RKO (cell line): Measurements from ENCODE around the gene SLIT3.

Experiments
- DNase-seq: peaks from one replicate; pipeline ENCODE4 v3.0.0-alpha.2; 2016; ENCODE audit warnings: low spot score

Gene SLIT3

DNA sequence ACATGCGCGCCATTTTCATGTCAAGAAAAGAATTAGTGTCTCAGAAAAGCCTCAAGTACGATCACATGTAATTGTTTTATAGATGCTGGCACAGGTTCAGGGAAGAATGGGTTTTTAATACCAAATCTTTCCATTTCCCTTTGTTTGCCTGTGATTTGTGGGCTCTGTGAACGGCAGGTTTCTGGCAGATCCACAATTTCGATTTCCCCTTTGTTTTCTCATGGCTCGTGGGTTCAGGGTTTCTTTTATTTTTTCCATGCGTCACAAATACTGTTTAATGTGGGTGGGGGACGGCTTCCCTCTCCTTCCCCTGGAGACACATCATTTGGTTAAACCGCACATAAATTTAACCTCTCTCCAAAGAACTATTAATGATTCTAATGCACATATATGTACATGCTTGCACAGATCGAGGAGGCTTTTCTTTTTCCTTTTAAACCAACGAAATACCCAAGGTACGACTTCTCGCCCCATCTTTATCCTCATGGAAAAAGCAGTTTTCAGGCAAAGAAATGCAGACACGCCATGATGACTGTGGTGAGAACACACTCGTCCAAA lies 195.9 kb downstream of the SLIT3 start:
- DNase-seq, result no peak

GRCh38 chr5:169103586-169104181 lies 197.3 kb downstream of the SLIT3 start:
- DNase-seq, result no peak

DNA sequence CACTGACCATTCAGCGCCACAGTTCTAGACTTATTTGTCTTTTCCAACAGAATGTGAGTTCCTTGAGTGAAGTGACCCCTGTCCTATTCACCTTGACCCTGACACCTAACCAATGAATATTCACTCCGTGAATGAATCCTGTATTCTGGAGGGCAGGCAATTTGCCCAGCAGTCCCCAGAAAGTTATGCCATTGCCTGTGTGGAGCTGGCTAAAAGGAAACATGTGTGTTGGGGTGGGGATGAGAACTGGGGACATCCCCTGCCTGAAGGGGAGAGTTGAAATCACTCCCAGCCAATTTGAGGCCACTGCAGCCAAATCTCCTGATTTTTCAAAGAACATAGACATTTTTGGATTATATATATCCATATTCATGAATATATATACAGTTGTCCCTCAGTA lies 199.0 kb downstream of the SLIT3 start:
- DNase-seq, result no peak

GRCh38 chr5:169100735-169101075 lies 200.2 kb downstream of the SLIT3 start:
- peak; percentile 7 for DNase-seq

DNA sequence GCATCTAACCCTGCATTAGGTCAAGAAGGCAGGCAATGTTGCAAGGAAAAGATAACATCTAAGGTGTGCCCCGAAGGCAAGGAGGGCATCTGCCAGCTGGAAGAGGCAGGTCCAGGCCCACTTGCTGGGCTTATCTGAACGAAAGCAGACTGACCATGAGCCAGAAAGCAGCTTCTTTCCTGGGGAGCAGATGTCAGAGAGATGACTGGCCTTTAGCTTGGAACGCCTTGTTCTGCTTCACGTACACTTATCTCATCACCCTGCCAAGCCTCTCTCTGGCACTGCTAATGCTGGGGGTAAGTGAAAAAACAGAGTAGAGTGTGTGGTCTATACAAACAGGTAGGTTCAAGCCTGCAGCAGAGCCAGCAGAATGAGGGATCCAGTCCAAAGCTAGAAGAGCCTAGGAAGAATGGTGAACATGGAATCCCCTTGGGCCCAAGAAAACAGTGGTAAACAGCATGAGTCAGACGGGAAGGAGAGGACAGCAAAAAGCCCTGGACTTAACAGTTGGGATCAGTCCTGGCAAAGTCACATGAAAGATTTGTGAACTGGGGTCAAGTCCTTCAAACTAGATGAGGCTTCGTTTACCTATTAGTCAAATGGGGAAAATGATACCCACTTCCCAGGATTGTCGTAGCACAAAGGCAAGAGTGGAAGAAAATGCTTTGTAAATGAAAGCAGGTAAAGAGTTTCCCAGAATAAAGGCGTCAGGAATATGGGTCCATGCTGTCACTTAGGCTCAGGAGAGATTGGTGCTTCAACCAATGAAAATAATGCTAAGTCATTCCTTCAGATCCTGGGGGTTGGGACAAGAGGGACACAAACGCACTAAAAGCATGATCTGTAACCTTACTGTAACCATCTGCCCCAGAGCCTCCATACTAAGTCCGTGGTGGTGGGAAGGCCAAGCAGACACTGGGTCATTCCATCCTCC lies 200.9 kb downstream of the SLIT3 start:
- no peak for DNase-seq

DNA sequence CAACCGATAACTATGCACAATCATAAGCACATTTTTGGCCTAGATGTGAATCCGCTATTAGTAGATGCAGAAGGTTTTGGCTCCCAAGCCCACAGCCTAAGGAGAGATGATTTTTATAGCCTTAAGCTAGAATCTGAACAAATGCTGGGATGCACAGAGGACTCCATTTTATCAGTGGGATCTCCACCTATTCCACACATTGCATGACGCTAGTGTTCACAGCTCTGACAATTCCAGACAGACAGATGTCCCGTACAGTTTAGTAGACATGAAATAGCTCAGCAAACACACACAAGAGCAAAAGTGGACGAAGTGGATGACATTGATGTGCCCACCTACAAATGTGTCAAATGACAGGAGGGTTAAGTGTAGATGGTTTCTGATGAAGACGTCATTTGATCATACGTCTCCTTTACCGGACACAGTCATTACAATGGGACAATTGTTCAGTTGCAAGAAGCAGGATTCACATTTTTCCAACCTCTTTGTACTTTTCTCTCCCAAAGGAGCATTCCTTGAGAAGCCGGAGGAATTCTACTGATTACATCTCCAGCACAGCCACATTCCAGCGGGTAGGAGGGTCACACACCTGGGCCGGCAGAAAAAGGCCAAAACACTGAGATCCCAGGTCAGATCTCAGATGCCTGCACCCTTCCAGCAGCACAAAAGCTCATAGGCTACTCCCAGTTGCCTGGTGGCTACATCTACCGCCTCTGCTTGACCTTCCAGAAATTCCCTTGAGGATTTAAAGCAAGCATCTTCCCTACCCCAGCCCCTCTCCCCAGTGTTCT lies 202.4 kb downstream of the SLIT3 start:
- DNase-seq, result no peak

DNA sequence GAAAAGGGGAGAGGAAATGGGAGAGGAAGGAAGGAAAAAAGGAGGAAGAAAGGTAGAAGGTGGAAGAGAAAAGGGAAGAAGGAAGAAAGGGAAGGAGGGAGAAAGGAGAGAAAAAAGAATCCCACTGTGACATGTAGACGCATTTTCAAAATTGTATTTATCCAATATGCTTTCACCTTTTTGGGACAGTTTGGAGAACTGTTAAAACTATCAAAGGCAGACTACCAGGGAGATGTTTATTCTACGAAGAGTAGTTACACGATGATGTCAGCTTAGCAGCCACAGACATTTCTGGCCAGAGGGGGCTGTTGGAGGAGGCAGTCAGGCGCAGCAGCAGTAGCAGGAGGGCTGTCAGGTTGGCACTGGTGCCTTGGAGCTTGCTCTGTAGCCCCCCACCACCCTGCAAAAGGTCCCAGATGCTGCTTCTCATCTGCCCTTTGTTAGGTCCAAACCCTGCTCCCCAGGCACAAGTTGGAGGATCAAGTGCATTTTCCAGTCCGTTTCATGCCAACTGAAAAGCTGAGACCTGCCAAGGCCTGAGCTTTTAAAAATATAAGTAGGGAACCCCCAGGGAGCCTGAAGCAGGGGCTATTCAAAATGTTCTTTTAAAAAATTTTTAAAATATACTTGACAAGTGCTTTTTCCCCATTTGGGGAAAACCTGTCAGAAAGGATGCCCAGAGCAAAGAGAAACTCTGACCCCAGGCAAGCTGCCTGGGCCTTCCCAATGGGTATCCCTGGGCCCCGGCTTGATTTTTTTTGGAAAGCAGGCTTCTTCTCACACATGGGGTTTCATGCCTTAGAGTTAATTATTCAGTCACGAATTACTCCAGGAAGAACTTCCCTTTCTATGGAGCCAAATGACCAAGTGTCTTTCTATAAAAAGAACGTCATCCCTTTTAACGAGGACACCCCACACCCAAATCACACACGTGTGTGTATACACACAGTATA lies 203.3 kb downstream of the SLIT3 start:
- no peak for DNase-seq

GRCh38 chr5:169095976-169096375 lies 205.0 kb downstream of the SLIT3 start:
- DNase-seq, result no peak

DNA sequence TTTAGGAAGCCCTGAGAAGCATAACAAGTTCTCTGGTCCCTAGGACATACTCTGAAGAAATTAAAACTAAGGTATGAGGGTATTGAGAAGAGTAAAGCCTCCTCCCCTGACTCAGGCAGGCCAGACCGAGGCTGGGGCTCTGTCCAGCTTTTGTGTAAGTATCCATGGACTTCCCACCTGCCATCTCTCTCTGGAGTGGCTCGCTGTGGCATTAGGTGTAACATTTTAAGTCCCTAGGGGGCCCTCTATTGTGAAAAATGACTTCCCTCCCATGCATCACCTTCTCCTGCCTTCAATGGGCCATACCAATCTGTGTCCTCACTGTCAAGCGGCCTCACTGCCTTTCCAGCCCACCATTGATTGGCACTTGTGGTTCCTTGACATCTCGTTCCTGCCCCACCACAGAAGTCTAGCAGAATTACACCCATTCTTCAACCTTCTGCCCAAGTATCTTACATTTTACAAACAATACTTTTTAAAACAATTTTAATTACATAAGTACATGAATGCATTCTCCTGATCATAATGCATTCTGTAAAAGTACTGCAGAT lies 205.5 kb downstream of the SLIT3 start:
- DNase-seq, result no peak

DNA sequence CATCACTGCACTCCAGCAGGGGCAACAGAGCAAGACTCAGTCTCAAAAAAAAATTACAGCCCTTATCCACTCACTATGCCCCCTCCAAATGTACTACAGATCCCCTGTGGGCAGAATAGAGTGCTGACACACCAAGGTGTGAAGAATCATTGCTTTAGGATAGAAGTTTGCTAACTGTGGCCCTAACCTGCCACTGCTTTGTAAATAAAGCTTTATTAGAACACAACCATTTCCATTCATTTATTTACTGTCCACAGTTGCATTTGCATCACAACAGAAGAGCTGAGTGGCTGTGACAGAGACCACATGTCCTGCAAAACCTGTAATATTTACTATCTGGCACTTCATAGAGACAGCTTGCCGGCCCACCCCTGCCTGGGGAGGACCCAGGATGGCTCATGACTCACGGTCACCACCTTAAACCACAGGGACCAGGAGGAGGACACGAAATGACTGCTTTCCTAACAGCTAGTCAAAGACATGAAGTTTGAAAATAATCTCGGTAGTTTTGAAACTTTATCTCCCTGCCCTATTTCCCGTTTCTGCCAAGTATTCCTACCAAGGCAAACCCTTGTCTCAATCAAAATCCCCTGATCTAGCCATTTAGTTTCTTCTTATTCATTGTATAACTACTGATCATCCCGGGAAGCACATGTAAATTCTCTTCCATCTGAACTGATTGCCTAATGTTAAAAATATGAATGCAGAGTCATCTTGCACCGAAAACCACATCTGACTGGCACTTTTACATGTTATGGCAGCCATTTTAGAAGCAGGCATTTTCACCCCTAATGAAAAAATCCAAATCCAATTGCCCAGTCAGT lies 206.1 kb downstream of the SLIT3 start:
- no peak for DNase-seq

GRCh38 chr5:169091396-169091980 lies 209.5 kb downstream of the SLIT3 start:
- DNase-seq, result no peak

DNA sequence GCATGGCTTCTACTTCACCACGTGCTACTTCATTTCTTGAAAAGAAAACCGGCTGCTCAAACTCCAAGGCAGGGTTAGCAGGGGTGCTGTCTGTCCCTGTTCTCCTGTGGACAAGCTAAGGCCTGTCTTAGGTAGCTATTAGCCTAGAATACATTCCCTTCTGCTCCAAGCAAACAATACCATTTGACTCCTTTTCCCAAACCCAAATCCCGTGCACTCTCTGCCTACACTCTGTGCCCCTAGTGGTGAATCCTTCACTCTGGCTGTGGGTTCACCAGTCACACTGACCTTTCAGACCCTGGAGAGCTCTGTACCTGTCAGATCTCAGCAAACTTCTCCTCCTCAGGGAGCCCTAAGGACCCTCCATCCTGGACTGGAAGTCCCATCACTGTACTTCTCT lies 211.6 kb downstream of the SLIT3 start:
- DNase-seq, result no peak

DNA sequence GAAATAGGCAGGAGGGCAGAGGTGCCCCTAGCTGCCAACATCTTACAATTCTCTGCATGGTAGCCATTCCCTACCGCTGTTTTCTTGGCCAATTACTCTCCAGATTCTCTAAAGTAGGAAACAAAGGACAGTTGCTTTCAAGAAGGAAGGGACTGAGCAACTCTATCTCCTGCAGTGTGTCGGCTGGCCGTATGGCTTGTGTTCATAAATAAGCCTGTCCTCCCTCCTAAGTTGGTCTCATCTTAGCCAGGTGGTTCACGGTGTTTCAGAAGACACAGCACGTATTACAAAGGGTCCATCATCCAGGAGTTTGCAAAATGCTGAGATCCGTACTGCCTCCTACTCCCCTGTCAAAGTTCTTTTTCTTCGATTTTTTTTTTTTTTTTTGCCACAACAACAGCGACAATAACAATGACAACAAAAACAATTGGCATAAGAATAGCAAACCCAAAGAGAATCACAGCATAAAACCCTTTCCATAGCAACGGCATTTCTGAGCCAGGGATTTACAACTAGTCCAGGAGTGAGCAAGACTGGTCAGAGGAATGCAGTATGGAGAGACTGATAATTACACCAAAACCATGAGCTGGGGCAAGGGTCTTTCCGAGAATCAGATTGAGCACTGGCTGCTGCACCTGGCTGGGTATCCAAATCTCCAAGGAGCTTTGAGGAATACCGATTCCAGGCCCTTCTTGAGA lies 212.8 kb downstream of the SLIT3 start:
- no peak for DNase-seq

DNA sequence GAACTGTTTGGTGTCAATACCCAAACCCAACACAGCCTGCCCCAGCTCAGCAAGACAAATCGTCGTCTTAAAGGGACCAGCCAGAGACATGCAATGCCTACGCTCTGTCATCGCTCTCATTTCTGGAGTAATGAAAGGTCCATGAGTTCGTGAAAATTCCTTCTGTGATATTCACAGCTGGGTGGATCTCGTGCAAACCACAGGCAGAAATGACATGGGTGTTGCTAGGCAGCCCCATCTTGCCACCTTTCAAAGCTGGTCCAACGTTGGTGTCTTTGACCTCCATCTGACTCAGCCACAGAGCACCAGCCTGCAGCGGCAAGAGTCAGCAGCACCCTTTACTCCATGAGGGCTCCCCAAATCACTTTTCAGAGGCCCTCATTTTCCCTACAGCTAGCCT lies 215.3 kb downstream of the SLIT3 start:
- no peak for DNase-seq

- no peak for DNase-seq
These were observed 215.7 kb downstream of the SLIT3 start for GRCh38 chr5:169085212-169085611.

DNA sequence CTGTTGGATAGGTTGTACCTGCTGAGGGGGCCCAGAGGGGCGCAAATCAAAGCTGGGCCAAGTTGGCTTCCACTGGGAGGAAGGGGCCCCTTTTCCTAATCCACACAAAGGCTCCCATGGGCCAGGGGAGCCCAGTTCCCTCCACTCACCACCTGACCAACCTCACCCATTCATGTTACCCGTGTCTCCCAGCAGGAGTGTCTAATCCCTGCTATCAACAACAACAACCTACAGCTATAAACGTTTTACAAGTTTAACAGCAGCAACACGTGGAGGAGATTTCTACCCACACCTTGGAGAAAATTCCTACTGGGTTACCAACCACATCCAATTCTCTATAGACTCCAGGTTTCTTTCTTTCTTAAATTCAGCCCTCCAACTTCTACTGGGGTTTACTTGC lies 216.2 kb downstream of the SLIT3 start:
- DNase-seq, result no peak

DNA sequence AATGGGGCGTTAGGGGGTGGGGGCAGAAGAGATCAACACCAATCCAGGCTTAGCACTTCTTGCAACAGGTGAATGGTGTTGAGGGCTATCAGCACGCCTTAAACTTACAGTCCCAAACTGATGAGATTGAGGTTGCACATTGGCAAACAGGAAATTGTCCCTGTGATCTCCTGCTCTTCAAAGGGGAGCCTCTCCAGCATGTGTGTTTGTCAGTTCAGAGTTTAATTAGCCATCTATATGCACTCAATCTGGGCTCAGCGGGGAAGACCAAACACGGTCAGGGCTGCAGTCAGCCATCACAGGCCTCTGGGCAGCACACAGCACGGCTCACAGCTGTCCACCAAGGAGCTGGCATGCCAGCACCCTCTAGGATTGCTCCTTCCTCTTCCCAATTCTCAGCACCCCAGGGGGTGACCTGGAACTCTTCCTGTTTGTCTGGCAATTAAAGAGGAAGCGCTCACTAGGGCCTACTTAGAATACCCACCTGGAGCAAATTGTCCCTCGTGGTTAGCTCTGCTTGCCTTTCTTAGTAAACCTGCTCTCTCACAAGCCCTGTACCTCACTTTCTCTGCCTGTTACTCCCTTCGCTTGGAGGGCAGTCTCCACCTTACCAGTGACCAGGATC lies 217.4 kb downstream of the SLIT3 start:
- DNase-seq, result no peak

GRCh38 chr5:169081000-169081724 lies 219.8 kb downstream of the SLIT3 start:
- DNase-seq, result no peak
